ENCODE data around the gene FMN1.

GRCh38 chr15:32842081-32842480 lies 352.4 kb downstream of the FMN1 start:
- TF ChIP-seq GATA2 (IDR thresholded peaks at IDR 0.05; ENCODE audit: low read depth, low read length) = no peak
- no peak for TF ChIP-seq GATA3 (IDR thresholded peaks at IDR 0.05; ENCODE audit: low read depth, low read length)

All from SH-SY5Y (cell line).